ENCODE results near the gene TSC22D2.
"Not testable (repeated sequence)": the region's sequence is repeated elsewhere in the genome, so short reads cannot be mapped to it uniquely, and the experiment has no call there.

The TSC22D2 gene

DNA sequence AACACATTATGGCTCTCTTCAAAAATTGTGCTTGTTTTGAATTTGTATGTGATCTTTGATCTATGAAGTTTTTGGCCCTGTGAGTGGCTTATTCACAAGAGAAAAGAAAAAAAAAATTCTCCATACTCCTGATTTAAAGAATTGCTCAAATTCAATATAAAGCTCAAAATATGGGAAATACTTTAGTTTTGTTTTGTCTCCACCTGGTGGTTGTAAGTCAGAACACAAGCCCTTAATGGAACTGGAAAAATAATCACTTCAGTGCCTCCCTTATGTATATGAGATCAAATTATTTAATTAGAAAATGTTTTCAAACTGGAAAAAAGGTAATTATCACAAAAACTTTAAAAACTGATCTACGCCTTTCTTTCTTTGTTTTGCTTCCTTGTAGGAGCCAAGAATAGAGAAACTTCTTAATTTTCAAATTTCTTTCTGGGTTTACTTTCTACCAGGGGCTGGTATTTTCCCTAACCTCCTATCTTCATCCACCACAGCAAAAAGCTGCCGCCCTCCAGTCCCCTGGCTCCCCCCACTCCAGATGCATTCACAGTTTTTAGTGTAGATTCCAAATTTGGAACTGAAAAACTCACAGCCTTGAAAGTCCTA lies 87.6 kb downstream of the TSC22D2 start:
- H3K4me3 ChIP-seq (ENCODE audit: low read length), result no peak overlapping the region
- H3K27me3 ChIP-seq (ENCODE audit: insufficient read depth, low read length), result no peaks in the 10 kb centered on the region
- peaks cover 1% of the 10 kb centered on the region for H3K9me3 ChIP-seq (ENCODE audit: low read length)
- H3K36me3 ChIP-seq (ENCODE audit: insufficient read depth, low read length), result no peaks in the 10 kb centered on the region
- no peak overlapping the region for H2AFZ ChIP-seq (ENCODE audit: low read depth, low read length)
- peaks cover 17% of the 10 kb centered on the region for H3K4me1 ChIP-seq (ENCODE audit: insufficient read depth, low read length)

DNA sequence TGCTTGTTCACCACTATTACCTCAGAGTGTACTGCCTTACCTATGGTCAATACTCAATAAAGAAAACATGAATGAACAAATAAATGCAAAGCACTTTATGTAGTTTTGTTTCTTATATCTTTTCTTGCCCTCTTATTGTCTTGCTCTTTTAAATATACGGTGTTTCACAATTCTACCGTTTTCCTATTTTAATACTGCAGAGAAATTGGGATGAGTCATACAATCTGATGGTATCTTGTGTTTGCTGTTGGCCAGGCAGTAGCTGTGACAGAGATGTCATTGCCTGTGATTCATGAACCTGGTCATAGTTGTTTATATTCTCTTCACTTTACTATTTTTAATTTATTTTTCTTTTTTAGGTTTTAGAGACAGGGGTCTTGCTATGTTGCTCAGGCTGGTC lies 89.9 kb downstream of the TSC22D2 start:
- Histone ChIP-seq H3K9me3 (ENCODE audit: low read length) (peaks cover 7% of the 10 kb centered on the region), H3K4me3 (ENCODE audit: low read length) (no peak overlapping the region), H3K36me3 (ENCODE audit: insufficient read depth, low read length) (no peaks in the 10 kb centered on the region), H3K4me1 (ENCODE audit: insufficient read depth, low read length) (peaks cover 17% of the 10 kb centered on the region), H2AFZ (ENCODE audit: low read depth, low read length) (no peak overlapping the region), H3K27me3 (ENCODE audit: insufficient read depth, low read length) (no peaks in the 10 kb centered on the region)

DNA sequence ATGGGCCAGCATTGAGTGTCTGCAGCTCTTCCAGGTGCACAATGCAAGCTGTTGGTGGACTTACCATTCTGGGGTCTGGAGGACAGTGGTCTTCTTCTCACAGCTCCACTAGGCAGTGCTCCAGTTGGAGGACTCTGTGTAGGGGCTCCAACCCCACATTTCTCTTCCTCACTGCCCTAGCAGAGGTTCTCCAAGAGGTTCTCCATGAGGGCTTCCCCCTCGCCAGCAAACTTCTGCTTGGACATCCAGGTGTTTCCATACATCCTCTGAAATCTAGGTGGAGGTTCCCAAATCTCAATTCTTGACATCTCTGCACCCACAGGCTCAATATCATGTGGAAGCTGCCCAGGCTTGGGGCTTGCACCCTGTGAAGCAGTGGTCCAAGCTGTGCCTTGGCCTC lies 92.9 kb downstream of the TSC22D2 start:
- not testable (repeated sequence) for H3K4me1 ChIP-seq (ENCODE audit: insufficient read depth, low read length); H3K9me3 ChIP-seq (ENCODE audit: low read length); H3K36me3 ChIP-seq (ENCODE audit: insufficient read depth, low read length); H2AFZ ChIP-seq (ENCODE audit: low read depth, low read length); H3K27me3 ChIP-seq (ENCODE audit: insufficient read depth, low read length); H3K4me3 ChIP-seq (ENCODE audit: low read length)

DNA sequence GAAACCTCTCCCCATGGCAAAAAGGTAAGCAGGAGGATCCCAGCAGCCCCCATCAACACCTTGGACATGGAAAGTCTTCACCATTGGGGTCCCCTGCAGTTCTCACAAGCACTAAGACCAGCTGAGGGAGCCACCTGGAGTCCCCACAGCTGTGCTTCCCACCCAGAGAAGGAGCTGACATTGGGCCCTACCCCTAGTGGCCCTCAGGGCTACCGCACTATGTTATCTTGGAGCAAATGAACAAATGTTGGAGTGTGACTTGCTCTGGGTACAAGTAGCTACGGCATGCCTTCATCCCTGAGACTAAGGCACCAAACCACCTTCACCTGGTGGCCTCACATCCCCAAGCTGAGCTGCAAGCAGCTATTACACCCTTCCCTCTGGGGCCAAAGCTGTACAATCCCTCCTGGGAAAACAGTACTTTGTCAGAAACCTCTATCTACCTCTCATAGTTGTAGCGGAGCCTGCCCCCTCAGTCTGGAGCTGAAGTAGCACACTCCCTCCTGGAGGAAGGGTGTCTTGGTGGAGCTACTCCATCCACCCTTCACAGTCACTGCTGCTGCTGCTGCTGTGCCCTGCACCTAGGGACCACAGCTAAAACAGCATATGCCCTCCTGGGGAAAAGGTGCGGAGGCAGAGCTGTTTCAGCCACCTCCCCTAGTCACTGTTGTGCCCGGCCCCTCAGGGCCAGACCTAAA lies 95.5 kb downstream of the TSC22D2 start:
- no peaks in the 10 kb centered on the region for H3K4me1 ChIP-seq (ENCODE audit: insufficient read depth, low read length)
- H3K9me3 ChIP-seq (ENCODE audit: low read length), result peaks cover 7% of the 10 kb centered on the region
- no peaks in the 10 kb centered on the region for H3K27me3 ChIP-seq (ENCODE audit: insufficient read depth, low read length)
- H3K36me3 ChIP-seq (ENCODE audit: insufficient read depth, low read length), result no peaks in the 10 kb centered on the region
- H2AFZ ChIP-seq (ENCODE audit: low read depth, low read length), result no peak overlapping the region
- no peak overlapping the region for H3K4me3 ChIP-seq (ENCODE audit: low read length)

DNA sequence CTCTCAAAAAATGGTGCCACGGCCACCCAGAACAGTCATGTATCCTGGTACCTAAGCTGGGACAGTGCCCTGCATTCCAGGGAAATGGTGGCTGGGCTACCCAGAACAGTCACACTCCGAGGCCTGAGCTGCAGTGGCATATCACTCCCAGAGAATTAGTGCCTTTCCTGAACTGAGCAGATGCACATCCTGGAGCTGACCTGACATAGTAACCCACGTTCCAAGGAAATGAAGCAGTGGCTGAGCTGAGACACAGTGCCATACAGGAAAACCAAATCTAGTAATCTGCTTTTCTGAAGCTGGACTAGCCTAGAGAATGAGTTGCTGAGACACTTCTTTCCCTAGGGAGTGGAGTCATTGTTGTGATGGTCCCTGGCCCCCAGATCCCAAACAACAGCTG lies 96.4 kb downstream of the TSC22D2 start:
- Histone ChIP-seq H3K9me3 (ENCODE audit: low read length) (peaks cover 7% of the 10 kb centered on the region), H3K4me3 (ENCODE audit: low read length) (no peak overlapping the region), H2AFZ (ENCODE audit: low read depth, low read length) (no peak overlapping the region), H3K4me1 (ENCODE audit: insufficient read depth, low read length) (no peaks in the 10 kb centered on the region), H3K36me3 (ENCODE audit: insufficient read depth, low read length) (no peaks in the 10 kb centered on the region), H3K27me3 (ENCODE audit: insufficient read depth, low read length) (no peaks in the 10 kb centered on the region)

DNA sequence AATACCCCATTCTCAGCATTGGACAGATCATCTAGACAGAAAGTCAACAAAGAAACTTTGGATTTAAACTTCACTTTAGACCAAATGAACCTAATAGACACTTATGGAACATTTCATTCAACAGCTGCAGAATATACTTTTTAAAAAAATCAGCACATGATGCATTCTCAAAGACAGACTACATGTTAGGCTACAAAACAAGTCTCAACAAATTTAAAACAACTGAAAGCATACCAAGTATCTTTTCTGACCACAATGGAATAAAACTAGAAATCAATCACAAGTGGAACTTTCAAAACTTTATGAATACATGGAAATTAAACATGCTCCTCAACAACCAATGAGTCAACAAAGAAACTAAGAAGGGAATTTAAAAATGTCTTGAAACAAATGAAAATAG lies 100.3 kb downstream of the TSC22D2 start:
- H2AFZ ChIP-seq (ENCODE audit: low read depth, low read length), result no peak overlapping the region
- no peaks in the 10 kb centered on the region for H3K27me3 ChIP-seq (ENCODE audit: insufficient read depth, low read length)
- peaks cover 24% of the 10 kb centered on the region for H3K4me1 ChIP-seq (ENCODE audit: insufficient read depth, low read length)
- no peak overlapping the region for H3K4me3 ChIP-seq (ENCODE audit: low read length)
- H3K9me3 ChIP-seq (ENCODE audit: low read length), result no peaks in the 10 kb centered on the region
- H3K36me3 ChIP-seq (ENCODE audit: insufficient read depth, low read length), result no peaks in the 10 kb centered on the region

DNA sequence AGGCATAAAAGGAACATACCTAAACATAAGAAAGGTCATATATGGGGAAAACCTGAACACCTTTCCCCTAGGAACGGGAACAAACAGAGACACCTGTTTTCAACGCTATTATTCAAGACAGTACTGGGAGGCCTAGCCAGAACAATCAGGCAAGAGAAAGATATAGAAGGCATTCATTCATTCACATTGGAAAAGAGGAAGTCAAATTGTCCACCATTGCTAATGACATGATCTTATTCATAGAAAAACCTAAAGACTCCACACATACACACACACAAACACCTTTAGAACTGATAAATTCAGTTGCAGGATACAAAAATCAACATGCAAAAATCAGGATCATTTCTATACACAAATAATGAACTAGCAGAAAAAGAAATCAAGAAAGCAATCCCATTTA lies 101.7 kb downstream of the TSC22D2 start:
- Histone ChIP-seq H2AFZ (ENCODE audit: low read depth, low read length) (no peak overlapping the region), H3K27me3 (ENCODE audit: insufficient read depth, low read length) (no peaks in the 10 kb centered on the region), H3K4me1 (ENCODE audit: insufficient read depth, low read length) (peaks cover 24% of the 10 kb centered on the region), H3K36me3 (ENCODE audit: insufficient read depth, low read length) (no peaks in the 10 kb centered on the region), H3K4me3 (ENCODE audit: low read length) (no peak overlapping the region), H3K9me3 (ENCODE audit: low read length) (no peaks in the 10 kb centered on the region)

DNA sequence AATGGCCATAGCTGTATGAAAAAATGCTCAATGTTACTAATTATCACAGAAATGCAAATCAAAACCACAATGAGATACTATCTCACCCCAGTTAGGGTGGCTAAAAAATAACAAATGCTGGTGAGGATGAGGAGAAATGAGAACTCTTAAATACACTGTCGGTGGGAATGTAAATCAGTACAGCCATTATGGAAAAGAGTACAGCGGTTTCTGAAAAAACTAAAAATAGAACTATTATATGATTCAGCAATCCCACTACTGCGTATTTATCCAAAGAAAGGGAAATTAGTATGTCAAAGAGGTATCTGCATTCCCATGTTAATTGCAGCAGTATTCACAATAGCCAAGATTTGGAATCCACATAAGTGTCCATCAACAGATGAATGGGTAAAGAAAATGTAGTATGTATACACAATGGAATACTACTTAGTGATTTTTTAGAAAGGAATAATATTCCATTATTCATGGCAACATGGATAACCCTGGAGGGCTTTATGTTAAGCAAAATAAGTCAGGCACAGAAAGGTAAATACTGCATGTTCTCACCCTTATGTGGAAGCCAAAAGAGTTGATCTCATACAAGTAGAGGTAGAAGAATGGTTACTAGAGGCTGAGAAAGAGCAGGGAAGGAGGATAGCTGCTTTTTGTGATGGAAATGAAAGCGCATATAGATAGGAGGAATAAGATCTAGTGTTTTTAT lies 103.2 kb downstream of the TSC22D2 start:
- Histone ChIP-seq H3K36me3 (ENCODE audit: insufficient read depth, low read length) (no peaks in the 10 kb centered on the region), H3K9me3 (ENCODE audit: low read length) (no peaks in the 10 kb centered on the region), H3K4me1 (ENCODE audit: insufficient read depth, low read length) (peaks cover 24% of the 10 kb centered on the region), H3K27me3 (ENCODE audit: insufficient read depth, low read length) (no peaks in the 10 kb centered on the region), H2AFZ (ENCODE audit: low read depth, low read length) (no peak overlapping the region), H3K4me3 (ENCODE audit: low read length) (no peak overlapping the region)

DNA sequence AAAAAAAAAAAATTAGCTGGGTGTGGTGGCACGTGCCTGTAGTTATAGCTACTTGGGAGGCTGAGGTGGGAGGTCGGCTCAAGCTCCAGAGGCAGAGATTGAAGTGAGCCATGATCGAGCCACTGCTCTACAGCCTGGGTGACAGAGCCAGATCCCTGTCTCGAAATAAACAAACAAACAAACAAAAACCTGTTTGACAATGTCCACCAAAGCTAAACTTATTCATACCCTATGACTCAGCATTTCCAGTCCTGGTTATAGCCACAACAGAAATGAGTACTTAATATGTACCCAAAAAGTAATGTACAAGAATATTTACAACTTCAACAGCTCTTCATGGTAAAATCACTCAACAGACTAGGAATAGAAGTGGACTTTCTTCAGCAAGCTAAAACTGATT lies 107.1 kb downstream of the TSC22D2 start:
- Histone ChIP-seq H3K4me3 (ENCODE audit: low read length) (no peak overlapping the region), H3K9me3 (ENCODE audit: low read length) (no peaks in the 10 kb centered on the region), H3K4me1 (ENCODE audit: insufficient read depth, low read length) (peaks cover 24% of the 10 kb centered on the region), H2AFZ (ENCODE audit: low read depth, low read length) (no peak overlapping the region), H3K27me3 (ENCODE audit: insufficient read depth, low read length) (no peaks in the 10 kb centered on the region), H3K36me3 (ENCODE audit: insufficient read depth, low read length) (no peaks in the 10 kb centered on the region)

All from neuron (in vitro differentiated cells).